Calu3 (cell line): ENCODE measurements around the gene CAMK2N1. TPM values are rescaled to one million over a fixed set of nuclear protein-coding genes. Genes with fewer than 3 reads are reported as not detected.

Experiments
- BruUV-seq: library from RNA; stranded (reverse); fragments of 400-500 nt; replicated peaks from 2 replicates; lab custom pipeline; 2021; lab: Mats Ljungman, UMichigan
- CTCF ChIA-PET: fragments of 300-600 bp; sonication (Branson Sonifier 250); formaldehyde crosslinking; loops from one replicate; lab custom pipeline; 2022; ENCODE audit warnings: antibody characterized with exemption; lab: Charles Lee
- DNase-seq: peaks from one replicate; pipeline ENCODE4 v3.0.0; 2022
- H3K27ac Mint-ChIP-seq: one replicate; pipeline ENCODE4 v1.8.0; 2022; ENCODE audit warnings: mixed read lengths; ENCODE audit not compliant: unreplicated experiment
- H3K27me3 Mint-ChIP-seq: one replicate; pipeline ENCODE4 v1.8.0; 2022; ENCODE audit warnings: mixed read lengths; ENCODE audit not compliant: unreplicated experiment
- H3K36me3 Mint-ChIP-seq: one replicate; pipeline ENCODE4 v1.8.0; 2022; ENCODE audit warnings: mild to moderate bottlenecking, moderate library complexity, mixed read lengths; ENCODE audit not compliant: insufficient read depth, unreplicated experiment
- H3K4me1 Mint-ChIP-seq: one replicate; pipeline ENCODE4 v1.8.0; 2022; ENCODE audit warnings: mild to moderate bottlenecking, low read depth, mixed read lengths; ENCODE audit not compliant: unreplicated experiment
- H3K4me3 Mint-ChIP-seq: one replicate; pipeline ENCODE4 v1.8.0; 2022; ENCODE audit warnings: mild to moderate bottlenecking, low read depth, moderate library complexity, mixed read lengths; ENCODE audit not compliant: unreplicated experiment
- H3K9me3 Mint-ChIP-seq: one replicate; pipeline ENCODE4 v1.8.0; 2022; ENCODE audit warnings: low read depth, mixed read lengths; ENCODE audit not compliant: unreplicated experiment
- intact Hi-C: fragments of 100-400 bp; cut with micrococcal nuclease; formaldehyde crosslinking; loops from one replicate; pipeline ENCODE4 v1.10.0; 2022; ENCODE audit not compliant: unreplicated experiment
- total RNA-seq: library from RNA; stranded (reverse); gene quantifications from 2 replicates; pipeline ENCODE4 v1.2.3, GENCODE V29; 2022
- TF ChIP-seq, protein P1 (sequence below): fragments of 200-600 bp; IDR thresholded peaks from one replicate; pipeline ENCODE4 v1.8.0; 2022; ENCODE audit warnings: antibody characterized with exemption; ENCODE audit not compliant: unreplicated experiment

CAMK2N1 gene
- total RNA-seq, 1 experiment from 2014 or later: 56.0 TPM

- DNase-seq: peak; percentile 92
- BruUV-seq: no TSS peak
- peak overlapping the region; percentile 62 for H3K4me3 Mint-ChIP-seq
- peaks cover 78% of the 10 kb centered on the region for H3K4me1 Mint-ChIP-seq
- peak overlapping the region; percentile 83 for H3K27ac Mint-ChIP-seq
- TF ChIP-seq, protein P1, sequence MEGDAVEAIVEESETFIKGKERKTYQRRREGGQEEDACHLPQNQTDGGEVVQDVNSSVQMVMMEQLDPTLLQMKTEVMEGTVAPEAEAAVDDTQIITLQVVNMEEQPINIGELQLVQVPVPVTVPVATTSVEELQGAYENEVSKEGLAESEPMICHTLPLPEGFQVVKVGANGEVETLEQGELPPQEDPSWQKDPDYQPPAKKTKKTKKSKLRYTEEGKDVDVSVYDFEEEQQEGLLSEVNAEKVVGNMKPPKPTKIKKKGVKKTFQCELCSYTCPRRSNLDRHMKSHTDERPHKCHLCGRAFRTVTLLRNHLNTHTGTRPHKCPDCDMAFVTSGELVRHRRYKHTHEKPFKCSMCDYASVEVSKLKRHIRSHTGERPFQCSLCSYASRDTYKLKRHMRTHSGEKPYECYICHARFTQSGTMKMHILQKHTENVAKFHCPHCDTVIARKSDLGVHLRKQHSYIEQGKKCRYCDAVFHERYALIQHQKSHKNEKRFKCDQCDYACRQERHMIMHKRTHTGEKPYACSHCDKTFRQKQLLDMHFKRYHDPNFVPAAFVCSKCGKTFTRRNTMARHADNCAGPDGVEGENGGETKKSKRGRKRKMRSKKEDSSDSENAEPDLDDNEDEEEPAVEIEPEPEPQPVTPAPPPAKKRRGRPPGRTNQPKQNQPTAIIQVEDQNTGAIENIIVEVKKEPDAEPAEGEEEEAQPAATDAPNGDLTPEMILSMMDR: no peak
- peaks cover 39% of the 10 kb centered on the region for H3K36me3 Mint-ChIP-seq
- no peaks in the 10 kb centered on the region for H3K9me3 Mint-ChIP-seq
- CTCF ChIA-PET: interaction anchor here (0.9 kb wide), 1 partner anchor 50 kb away, joined by 3 read pairs; no protein-coding TSS in a partner anchor
- no peaks in the 10 kb centered on the region for H3K27me3 Mint-ChIP-seq
- intact Hi-C loops: no loop called here
These were observed 9.6 kb downstream of the CAMK2N1 start for GRCh38 chr1:20476265-20477038.

GRCh38 chr1:20474996-20475395, 11.0 kb downstream of the CAMK2N1 start:
- BruUV-seq: no TSS peak
- Mint-ChIP-seq H3K4me1 (peaks cover 71% of the 10 kb centered on the region), H3K27ac (peak overlapping the region; percentile 81), H3K27me3 (no peaks in the 10 kb centered on the region), H3K9me3 (no peaks in the 10 kb centered on the region), H3K4me3 (peak overlapping the region; percentile 62), H3K36me3 (peaks cover 24% of the 10 kb centered on the region)
- CTCF ChIA-PET: no interaction called here
- DNase-seq: no peak
- intact Hi-C loops: no loop called here
- TF ChIP-seq, protein P1: no peak

GRCh38 chr1:20474333-20474975, 11.6 kb downstream of the CAMK2N1 start:
- Mint-ChIP-seq H3K9me3 (no peaks in the 10 kb centered on the region), H3K36me3 (peaks cover 21% of the 10 kb centered on the region), H3K27me3 (no peaks in the 10 kb centered on the region), H3K4me3 (peak overlapping the region; percentile 62), H3K27ac (peak overlapping the region; percentile 81), H3K4me1 (peaks cover 71% of the 10 kb centered on the region)
- intact Hi-C loops: no loop called here
- TF ChIP-seq, protein P1: no peak
- CTCF ChIA-PET: no interaction called here
- no TSS peak for BruUV-seq
- DNase-seq: no peak

- CTCF ChIA-PET: no interaction called here
- peaks cover 21% of the 10 kb centered on the region for H3K36me3 Mint-ChIP-seq
- intact Hi-C loops: no loop called here
- BruUV-seq: no TSS peak
- H3K4me3 Mint-ChIP-seq: no peak overlapping the region
- peaks cover 68% of the 10 kb centered on the region for H3K4me1 Mint-ChIP-seq
- no peak overlapping the region for H3K27ac Mint-ChIP-seq
- TF ChIP-seq, protein P1: no peak
- H3K9me3 Mint-ChIP-seq: no peaks in the 10 kb centered on the region
- DNase-seq: no peak
- H3K27me3 Mint-ChIP-seq: no peaks in the 10 kb centered on the region
These were observed 12.1 kb downstream of the CAMK2N1 start for GRCh38 chr1:20473894-20474293.
